Measurements from ENCODE around the gene KRT24. TPM values are rescaled to one million over a fixed set of nuclear protein-coding genes. Genes with fewer than 3 reads are reported as not detected.

The KRT24 gene
- total and polyA plus RNA-seq, 2 of the 4 experiments (the other 2 are of a cell fraction), result not detected

DNA sequence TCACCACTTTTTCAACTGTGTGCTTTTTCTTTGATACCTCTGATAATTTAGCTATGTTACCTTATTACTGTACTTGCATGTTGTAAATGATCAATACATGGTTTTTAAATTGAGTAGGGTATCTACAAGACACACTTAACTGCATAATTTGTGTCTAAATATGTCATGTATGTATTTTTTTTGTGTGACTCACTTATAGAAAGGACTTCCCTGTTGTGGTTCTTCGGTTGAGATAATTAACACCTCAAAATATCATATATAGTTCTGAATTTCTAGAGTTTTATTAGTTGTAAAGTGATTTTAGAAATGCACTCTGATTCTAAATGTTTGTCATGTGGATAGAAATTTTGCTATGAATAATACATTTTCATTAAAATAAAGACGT is 24.0 kb downstream of the KRT24 start:
- Histone ChIP-seq H3K14ac (replicated peaks; ENCODE audit: low read depth, low read length) (no peak overlapping the region), H2BK15ac (ENCODE audit: low read depth, low read length) (no peak overlapping the region), H3K4ac (ENCODE audit: low read depth, low read length) (no peak overlapping the region), H2AK9ac (replicated peaks; ENCODE audit: low read depth, low read length, poor library complexity) (no peak overlapping the region), H3K4me1 (ENCODE audit: control insufficient read depth, insufficient read depth, low read length) (no peaks in the 10 kb centered on the region), H4K5ac (ENCODE audit: low read depth, low read length) (no peak overlapping the region), H2BK120ac (ENCODE audit: low read depth, low read length) (no peak overlapping the region), H3K18ac (ENCODE audit: low read depth, low read length) (no peak overlapping the region), H4K20me1 (ENCODE audit: insufficient read depth, low read length) (no peaks in the 10 kb centered on the region), H3K9me1 (ENCODE audit: insufficient read depth, low read length) (no peaks in the 10 kb centered on the region), H4K8ac (ENCODE audit: low read depth in 2 of 2, low read length in 2 of 2) (no peak overlapping the region), H2BK20ac (ENCODE audit: low read depth, low read length) (no peak overlapping the region), H3K23ac (ENCODE audit: low read depth, low read length) (no peak overlapping the region), H3K9ac (ENCODE audit: low read depth, low read length) (no peak overlapping the region), H3K27ac (ENCODE audit: insufficient read depth, low read length) (no peak overlapping the region), H2AFZ (replicated peaks; ENCODE audit: low read length, poor library complexity) (no peak overlapping the region), H3K9me3 (ENCODE audit: control insufficient read depth, insufficient read depth, low read length) (no peaks in the 10 kb centered on the region), H3K4me3 (ENCODE audit: insufficient read depth, low read depth, low read length) (no peak overlapping the region), H3K27me3 (ENCODE audit: control insufficient read depth, insufficient read depth, low read length) (peaks cover 41% of the 10 kb centered on the region), H3K36me3 (ENCODE audit: control insufficient read depth, insufficient read depth, low read length) (no peaks in the 10 kb centered on the region), H3K4me2 (ENCODE audit: low read depth, low read length) (no peak overlapping the region), H2AK5ac (ENCODE audit: low read depth, low read length) (no peak overlapping the region), H3K79me1 (ENCODE audit: low read depth in 1 of 2, low read length in 2 of 2) (no peaks in the 10 kb centered on the region), H4K91ac (ENCODE audit: insufficient read depth, low read depth, low read length) (no peak overlapping the region), H3K56ac (ENCODE audit: extremely low read depth, insufficient read depth, low read length) (no peak overlapping the region), H2BK5ac (ENCODE audit: low read depth, low read length, poor library complexity, severe bottlenecking) (no peak overlapping the region)
- no peak for DNase-seq
- ATAC-seq (ENCODE audit: low read depth), result no peak
- TF ChIP-seq CHD1 (IDR thresholded peaks at IDR 0.05; ENCODE audit: low read depth, low read length) (no peak), MXI1 (IDR thresholded peaks at IDR 0.05; ENCODE audit: borderline replicate concordance, low read depth, low read length) (no peak), POLR2A (IDR thresholded peaks at IDR 0.05; ENCODE audit: low read depth, low read length) (no peak), FOS (IDR thresholded peaks at IDR 0.05; ENCODE audit: low read depth, low read length) (no peak), SMC3 (IDR thresholded peaks at IDR 0.05; ENCODE audit: low read depth, low read length) (no peak), RCOR1 (IDR thresholded peaks at IDR 0.05; ENCODE audit: insufficient replicate concordance, low read length) (no peak)
- TF ChIP-seq, protein P1, sequence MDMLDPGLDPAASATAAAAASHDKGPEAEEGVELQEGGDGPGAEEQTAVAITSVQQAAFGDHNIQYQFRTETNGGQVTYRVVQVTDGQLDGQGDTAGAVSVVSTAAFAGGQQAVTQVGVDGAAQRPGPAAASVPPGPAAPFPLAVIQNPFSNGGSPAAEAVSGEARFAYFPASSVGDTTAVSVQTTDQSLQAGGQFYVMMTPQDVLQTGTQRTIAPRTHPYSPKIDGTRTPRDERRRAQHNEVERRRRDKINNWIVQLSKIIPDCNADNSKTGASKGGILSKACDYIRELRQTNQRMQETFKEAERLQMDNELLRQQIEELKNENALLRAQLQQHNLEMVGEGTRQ (IDR thresholded peaks at IDR 0.05; ENCODE audit: low read depth, low read length), result no peak
- CTCF ChIA-PET, result no interaction called here
- dilution Hi-C loops (cut with HindIII; ENCODE audit: low sequenced_read_pairs, unreplicated experiment) (no loop called here), in situ Hi-C loops (cut with MboI; ENCODE audit: low sequenced_read_pairs) (no loop called here), intact Hi-C loops (cut with micrococcal nuclease) (no loop called here)
- no TSS peak for BruUV-seq (replicated peaks)
- POLR2A ChIA-PET (ENCODE audit: unreplicated experiment), result no interaction called here
- no CpG with 5 or more reads among the region's 2 CpGs for WGBS, 2 experiments (ENCODE audit: extremely low coverage in 2 of 2, insufficient read length in 1 of 2)

Measured in IMR-90 (cell line).